Heart right ventricle (tissue), 16 donors: ENCODE results near the gene HMGCL. TPM values are rescaled to one million over a fixed set of nuclear protein-coding genes. Genes with fewer than 3 reads are reported as not detected.
"Not testable (repeated sequence)": the region's sequence is repeated elsewhere in the genome, so short reads cannot be mapped to it uniquely, and the experiment has no call there.

Experiments
- ATAC-seq, 8 donors: fragments of 200-7000 bp; cut with Tn5 transposase; one replicate each; pipeline ENCODE4 v1.9.1; 2020; ENCODE audit warnings: mild to moderate bottlenecking in 8 of 8, moderate library complexity in 8 of 8, moderate number of reproducible peaks in 1 of 8
- DNase-seq, 2 donors: peaks; one replicate each; pipeline ENCODE4 v3.0.0-alpha.2; 2020
- H3K27ac ChIP-seq, 10 donors: fragments of 200-600 bp; sonication (generic) in 2 of 10; one replicate each; pipeline versions ENCODE4 v1.5.0 to v1.8.0; 2020 to 2022; ENCODE audit warnings: mild to moderate bottlenecking in 3 of 10
- H3K27me3 ChIP-seq, 7 donors: fragments of 200-600 bp; one replicate each; pipeline ENCODE4 v1.8.0; 2021 to 2022; ENCODE audit warnings: mild to moderate bottlenecking in 2 of 7
- H3K36me3 ChIP-seq, 9 donors: fragments of 200-600 bp; sonication (generic) in 1 of 9; one replicate each; pipeline versions ENCODE4 v1.5.0 to v1.8.0; 2020 to 2022; ENCODE audit warnings: mild to moderate bottlenecking in 2 of 9
- H3K4me1 ChIP-seq, 9 donors: fragments of 200-600 bp; sonication (generic) in 1 of 9; one replicate each; pipeline versions ENCODE4 v1.5.0 to v1.8.0; 2020 to 2022; ENCODE audit warnings: mild to moderate bottlenecking in 4 of 9
- H3K4me3 ChIP-seq, 10 donors: fragments of 200-600 bp; sonication (generic) in 2 of 10; one replicate each; pipeline versions ENCODE4 v1.5.0 to v1.8.0; 2020 to 2022; ENCODE audit warnings: mild to moderate bottlenecking in 7 of 10, moderate library complexity in 2 of 10
- H3K9me3 ChIP-seq, 11 donors: fragments of 200-600 bp in 10 of 11; sonication (generic) in 2 of 11; one replicate each; pipeline versions ENCODE4 v1.5.0 to v1.8.0; 2013 to 2022; ENCODE audit warnings: mild to moderate bottlenecking in 2 of 11, control low read depth in 1 of 11, moderate library complexity in 1 of 11
- WGBS, 2 donors: extraction: QIAGEN DNeasy Blood & Tissue Kit; methylation state at CpG; one replicate each; pipeline ENCODE4 v1.1.7; 2013; ENCODE audit warnings: inconsistent platforms in 1 of 2; 5-methylcytosine and 5-hydroxymethylcytosine counted together
- intact Hi-C, 10 donors: fragments of 100-400 bp; cut with DNase I; formaldehyde crosslinking; loops; one replicate each; pipeline versions ENCODE4 v1.11.1 to v1.14.2; 2022
- polyA plus RNA-seq, 2 donors: library from polyadenylated mRNA; stranded (reverse); fragments of 200-250 nt; gene quantifications; one replicate each; pipeline ENCODE4 v1.2.3, GENCODE V29; 2013
- total RNA-seq, 10 donors: library from RNA; stranded (reverse); fragmentation: NEBNext Ultra II Directional in 3 of 10; extraction: Animal tissue kit (Norgen Biotek cat#: 25700) in 3 of 10; gene quantifications; one replicate each; pipeline versions ENCODE4 v1.2.1 to v1.2.4, GENCODE V29; 2021 to 2023
- TF ChIP-seq, protein P1 (sequence below), 9 donors: fragments of 200-600 bp; sonication (generic) in 2 of 9; IDR thresholded peaks; one replicate each; pipeline versions ENCODE4 v1.5.0 to v1.8.0; 2021 to 2022; ENCODE audit warnings: antibody characterized with exemption in 9 of 9, mild to moderate bottlenecking in 5 of 9, moderate library complexity in 1 of 9
- donor health status: Arrhythmogenic right ventricular cardiomyopathy.
- donor health status: ischemic (EF 13 %, LVEDD 7.1; RV severe dilation, severe dysfunction).
- donor health status: healthy with polysubstance abuse.
- donor health status: DM: no; HTN: yes; CAD: no.
- donor health status: DM: no; HTN: no; CAD: no.
- donor health status: ischemic (EF 25% LVEDD 6.9; RV normal size, moderate dysfunction).
- donor health status: ischemic (EF 25% LVEDD 5.7; RV mildly dilated, moderate dysfunction).
- donor health status: healthy.
- donor health status: DM: yes; HTN: yes; CAD: no.
- donor health status: Ischemic cardiomyopathy.
- donor health status: ischemic (EF 35%, LVEDD 5.7; RV mildly dilated, moderate dysfunction).
- donor health status: nonischemic (EF 11% LVEDD 7.7; RV severe dilation, severe dysfunction).
- donor health status: DM: yes; HTN: yes; CAD: no.
- donor health status: PGD.
- donor health status: ischemic (EF 29% LVEDD 5.4; RV normal size, mild dysfunction).
- donor health status: nonischemic (EF 23%, LVEDD 6.1; RV moderate dilation, normal function).

Gene HMGCL
- total and polyA plus RNA-seq, 12 donors: 25.7 to 44.3 (median 37.0) TPM

DNA sequence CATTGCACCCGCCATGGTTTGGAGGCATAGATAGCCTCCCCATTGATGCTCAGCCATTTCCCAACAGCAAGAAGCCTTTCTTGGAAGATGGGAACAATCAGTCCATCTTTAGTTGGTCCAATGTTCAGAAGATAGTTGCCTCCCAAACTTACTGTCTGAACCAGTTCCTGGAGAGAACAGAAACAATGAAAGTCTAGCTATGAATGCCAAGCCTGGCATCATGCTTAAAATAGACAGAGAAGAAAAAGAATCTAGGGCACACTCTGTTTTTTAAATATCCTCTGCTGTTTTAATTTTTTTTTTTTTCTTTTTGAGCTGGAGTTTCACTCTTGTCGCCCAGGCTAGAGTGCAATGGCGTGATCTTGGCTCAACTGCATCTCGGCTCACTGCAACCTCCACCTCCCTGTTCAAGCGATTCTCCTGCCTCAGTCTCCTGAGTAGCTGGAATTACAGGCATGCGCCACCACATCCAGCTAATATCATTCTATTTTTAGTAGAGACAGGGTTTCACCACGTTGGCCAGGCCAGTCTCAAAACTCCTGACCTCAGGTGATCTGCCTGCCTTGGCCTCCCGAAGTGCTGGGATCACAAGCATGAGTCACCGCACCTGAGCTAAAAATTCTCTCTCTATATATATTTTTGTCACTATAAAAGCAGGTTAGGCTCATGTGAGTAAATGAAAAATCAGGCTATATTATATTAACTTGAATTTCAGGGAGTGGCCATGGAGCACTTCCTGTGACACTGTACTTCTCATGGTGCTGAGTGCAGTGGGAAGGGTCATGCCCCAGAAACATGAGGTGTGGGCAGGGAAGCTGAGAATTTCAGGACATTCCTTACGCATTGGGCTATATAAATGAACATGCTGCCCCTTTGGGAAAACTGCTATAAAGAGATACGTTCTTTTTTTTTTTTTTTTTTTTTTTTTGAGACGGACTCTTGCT, 23.7 kb upstream of the HMGCL start:
- H3K9me3 ChIP-seq: peaks cover 0 to 9% (median 0%) of the 10 kb centered on the region in 11 donors
- 65 to 68% methylated on average over 12 of the region's 12 CpGs for WGBS, 2 donors
- no peak for DNase-seq
- intact Hi-C loops: no loop called here
- H3K36me3 ChIP-seq: peaks cover 0 to 70% (median 32%) of the 10 kb centered on the region in 9 donors
- H3K27ac ChIP-seq: peak overlapping the region; percentile 3 to 85 (median 64)
- ATAC-seq: peak; percentile 29 to 92 (median 76)
- H3K4me3 ChIP-seq: no peak overlapping the region
- TF ChIP-seq, protein P1, sequence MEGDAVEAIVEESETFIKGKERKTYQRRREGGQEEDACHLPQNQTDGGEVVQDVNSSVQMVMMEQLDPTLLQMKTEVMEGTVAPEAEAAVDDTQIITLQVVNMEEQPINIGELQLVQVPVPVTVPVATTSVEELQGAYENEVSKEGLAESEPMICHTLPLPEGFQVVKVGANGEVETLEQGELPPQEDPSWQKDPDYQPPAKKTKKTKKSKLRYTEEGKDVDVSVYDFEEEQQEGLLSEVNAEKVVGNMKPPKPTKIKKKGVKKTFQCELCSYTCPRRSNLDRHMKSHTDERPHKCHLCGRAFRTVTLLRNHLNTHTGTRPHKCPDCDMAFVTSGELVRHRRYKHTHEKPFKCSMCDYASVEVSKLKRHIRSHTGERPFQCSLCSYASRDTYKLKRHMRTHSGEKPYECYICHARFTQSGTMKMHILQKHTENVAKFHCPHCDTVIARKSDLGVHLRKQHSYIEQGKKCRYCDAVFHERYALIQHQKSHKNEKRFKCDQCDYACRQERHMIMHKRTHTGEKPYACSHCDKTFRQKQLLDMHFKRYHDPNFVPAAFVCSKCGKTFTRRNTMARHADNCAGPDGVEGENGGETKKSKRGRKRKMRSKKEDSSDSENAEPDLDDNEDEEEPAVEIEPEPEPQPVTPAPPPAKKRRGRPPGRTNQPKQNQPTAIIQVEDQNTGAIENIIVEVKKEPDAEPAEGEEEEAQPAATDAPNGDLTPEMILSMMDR (IDR thresholded peaks at IDR 0.05): no peak
- no peaks in the 10 kb centered on the region for H3K27me3 ChIP-seq
- H3K4me1 ChIP-seq: peaks cover 0 to 18% (median 0%) of the 10 kb centered on the region in 9 donors

DNA sequence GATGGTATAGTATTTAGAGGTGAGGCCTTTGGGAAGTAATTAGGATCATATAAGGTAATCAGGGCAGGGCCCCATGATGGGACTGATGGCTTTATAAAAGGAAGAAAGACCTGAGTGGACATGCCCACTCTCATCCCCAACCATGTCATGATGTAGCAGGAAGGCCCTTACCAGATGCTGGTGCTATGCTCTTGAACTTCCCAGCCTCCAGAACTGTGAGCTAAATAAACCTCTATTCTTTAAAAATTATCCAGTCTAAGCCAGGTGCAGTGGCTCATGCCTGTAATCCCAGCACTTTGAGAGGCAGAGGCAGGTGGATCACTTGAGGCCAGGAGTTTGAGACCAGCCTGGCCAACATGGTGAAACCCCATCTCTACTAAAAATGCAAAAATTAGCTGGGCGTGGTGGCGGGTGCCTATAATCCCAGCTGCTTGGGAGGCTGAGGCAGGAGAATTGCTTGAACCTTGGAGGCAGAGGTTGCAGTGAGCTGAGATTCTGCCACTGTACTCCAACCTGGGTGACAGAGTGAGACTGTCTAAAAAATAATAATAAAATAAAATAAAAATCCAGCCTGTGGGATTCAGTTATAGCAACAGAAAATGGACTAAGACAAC, 22.4 kb upstream of the HMGCL start:
- DNase-seq, intact Hi-C loops, H3K9me3 ChIP-seq, H3K27me3 ChIP-seq, ATAC-seq, H3K4me3 ChIP-seq: not testable (repeated sequence)
- peaks cover 0 to 18% (median 0%) of the 10 kb centered on the region in 9 donors for H3K4me1 ChIP-seq
- H3K36me3 ChIP-seq: peaks cover 0 to 74% (median 32%) of the 10 kb centered on the region in 9 donors
- H3K27ac ChIP-seq: peak overlapping the region in 1 of 10 donors; percentile 74
- WGBS, 2 donors: 97 to 100% methylated on average over 2 of the region's 2 CpGs

DNA sequence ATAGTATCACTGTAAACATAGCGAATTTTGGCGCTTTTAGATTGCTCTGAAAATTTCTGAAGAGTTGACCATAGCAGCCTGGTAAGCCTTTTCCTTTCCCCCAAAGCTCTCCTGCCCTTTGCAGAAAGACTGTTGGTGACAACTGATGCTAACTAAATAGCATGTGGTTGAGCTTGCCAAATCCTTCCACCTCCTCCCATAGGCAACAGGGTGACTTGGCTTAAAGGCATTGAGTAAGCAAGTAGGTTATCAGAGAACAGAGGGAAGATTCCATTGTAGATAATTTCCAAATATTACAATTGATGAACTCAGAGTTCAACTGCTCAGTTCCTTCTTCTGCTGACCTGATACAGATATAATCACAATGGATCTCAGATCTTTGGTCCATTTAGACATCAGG, 19.9 kb upstream of the HMGCL start:
- no peak overlapping the region for H3K27ac ChIP-seq
- peaks cover 0 to 62% (median 32%) of the 10 kb centered on the region in 9 donors for H3K36me3 ChIP-seq
- WGBS, 2 donors: 95 to 100% methylated on average over 2 of the region's 2 CpGs
- H3K9me3 ChIP-seq: peaks cover 0 to 9% (median 0%) of the 10 kb centered on the region in 11 donors
- H3K4me1 ChIP-seq: peaks cover 0 to 18% (median 0%) of the 10 kb centered on the region in 9 donors
- no peak for DNase-seq
- ATAC-seq: no peak
- no peak overlapping the region for H3K4me3 ChIP-seq
- TF ChIP-seq, protein P1 (IDR thresholded peaks at IDR 0.05): no peak
- no peaks in the 10 kb centered on the region for H3K27me3 ChIP-seq
- intact Hi-C loops: no loop called here

DNA sequence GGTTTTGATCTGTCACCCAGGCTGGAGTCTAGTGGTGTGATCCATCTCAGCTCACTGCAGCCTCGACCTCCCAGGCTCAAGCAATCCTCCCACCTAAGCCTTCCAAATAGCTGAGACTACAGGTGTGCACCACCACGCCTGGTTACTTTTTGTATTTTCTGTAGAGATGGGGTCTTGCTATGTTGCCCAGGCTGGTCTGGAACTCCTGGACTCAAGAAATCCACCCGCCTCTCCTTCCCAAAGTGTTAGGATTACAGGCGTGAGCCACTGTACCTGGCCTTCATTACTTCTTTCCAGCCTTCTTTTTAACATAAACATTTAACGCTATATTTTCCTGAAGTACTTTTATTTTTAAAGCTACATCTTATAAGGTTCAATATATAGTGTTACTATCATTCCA, 18.4 kb upstream of the HMGCL start:
- Histone ChIP-seq H3K27ac (no peak overlapping the region), H3K4me1 (peaks cover 0 to 8% (median 0%) of the 10 kb centered on the region in 9 donors), H3K4me3 (no peak overlapping the region), H3K27me3 (no peaks in the 10 kb centered on the region), H3K36me3 (peaks cover 0 to 51% (median 32%) of the 10 kb centered on the region in 9 donors), H3K9me3 (peaks cover 0 to 9% (median 0%) of the 10 kb centered on the region in 11 donors)
- WGBS, 2 donors: 89 to 93% methylated on average over 5 of the region's 5 CpGs
- intact Hi-C loops: no loop called here
- no peak for DNase-seq
- no peak for ATAC-seq
- TF ChIP-seq, protein P1 (IDR thresholded peaks at IDR 0.05): no peak
